Measurements from ENCODE around the gene APOBR. TPM values are rescaled to one million over a fixed set of nuclear protein-coding genes. Genes with fewer than 3 reads are reported as not detected.

Gene APOBR
- total and polyA plus RNA-seq, 2 of the 13 experiments (the other 11 are each of a cell fraction or from before 2014, with no cell fraction given), result 0.03 TPM; not detected in 1

DNA sequence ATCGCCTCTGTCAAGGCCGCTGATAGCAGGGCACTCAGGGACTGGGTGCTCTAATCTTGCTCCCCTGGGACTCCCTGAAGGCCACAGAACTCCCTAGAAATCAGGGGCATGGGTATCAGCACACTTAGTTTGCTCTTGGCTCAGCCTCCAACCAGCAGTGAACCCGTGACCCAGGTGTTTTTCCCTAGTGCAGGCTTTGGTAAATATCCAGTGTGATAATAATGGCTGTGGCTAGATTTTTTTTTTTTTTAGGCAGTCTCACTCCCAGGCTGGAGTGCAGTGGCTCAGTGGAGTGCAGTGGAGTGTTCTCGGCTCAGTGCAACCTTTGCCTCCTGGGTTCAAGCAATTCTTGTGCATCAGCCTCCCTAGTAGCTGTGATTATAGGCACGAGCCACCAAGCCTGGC lies 34.0 kb downstream of the APOBR start (continued):
- no peak for TF ChIP-seq ZNF816 (CRISPR knock-in tag; IDR thresholded peaks at IDR 0.05; ENCODE audit: borderline replicate concordance)
- no peak for TF ChIP-seq AKAP8 (CRISPR knock-in tag; IDR thresholded peaks at IDR 0.05)
- TF ChIP-seq, protein P1, sequence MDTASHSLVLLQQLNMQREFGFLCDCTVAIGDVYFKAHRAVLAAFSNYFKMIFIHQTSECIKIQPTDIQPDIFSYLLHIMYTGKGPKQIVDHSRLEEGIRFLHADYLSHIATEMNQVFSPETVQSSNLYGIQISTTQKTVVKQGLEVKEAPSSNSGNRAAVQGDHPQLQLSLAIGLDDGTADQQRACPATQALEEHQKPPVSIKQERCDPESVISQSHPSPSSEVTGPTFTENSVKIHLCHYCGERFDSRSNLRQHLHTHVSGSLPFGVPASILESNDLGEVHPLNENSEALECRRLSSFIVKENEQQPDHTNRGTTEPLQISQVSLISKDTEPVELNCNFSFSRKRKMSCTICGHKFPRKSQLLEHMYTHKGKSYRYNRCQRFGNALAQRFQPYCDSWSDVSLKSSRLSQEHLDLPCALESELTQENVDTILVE (CRISPR knock-in tag; IDR thresholded peaks at IDR 0.05), result no peak
- TF ChIP-seq, protein P2, sequence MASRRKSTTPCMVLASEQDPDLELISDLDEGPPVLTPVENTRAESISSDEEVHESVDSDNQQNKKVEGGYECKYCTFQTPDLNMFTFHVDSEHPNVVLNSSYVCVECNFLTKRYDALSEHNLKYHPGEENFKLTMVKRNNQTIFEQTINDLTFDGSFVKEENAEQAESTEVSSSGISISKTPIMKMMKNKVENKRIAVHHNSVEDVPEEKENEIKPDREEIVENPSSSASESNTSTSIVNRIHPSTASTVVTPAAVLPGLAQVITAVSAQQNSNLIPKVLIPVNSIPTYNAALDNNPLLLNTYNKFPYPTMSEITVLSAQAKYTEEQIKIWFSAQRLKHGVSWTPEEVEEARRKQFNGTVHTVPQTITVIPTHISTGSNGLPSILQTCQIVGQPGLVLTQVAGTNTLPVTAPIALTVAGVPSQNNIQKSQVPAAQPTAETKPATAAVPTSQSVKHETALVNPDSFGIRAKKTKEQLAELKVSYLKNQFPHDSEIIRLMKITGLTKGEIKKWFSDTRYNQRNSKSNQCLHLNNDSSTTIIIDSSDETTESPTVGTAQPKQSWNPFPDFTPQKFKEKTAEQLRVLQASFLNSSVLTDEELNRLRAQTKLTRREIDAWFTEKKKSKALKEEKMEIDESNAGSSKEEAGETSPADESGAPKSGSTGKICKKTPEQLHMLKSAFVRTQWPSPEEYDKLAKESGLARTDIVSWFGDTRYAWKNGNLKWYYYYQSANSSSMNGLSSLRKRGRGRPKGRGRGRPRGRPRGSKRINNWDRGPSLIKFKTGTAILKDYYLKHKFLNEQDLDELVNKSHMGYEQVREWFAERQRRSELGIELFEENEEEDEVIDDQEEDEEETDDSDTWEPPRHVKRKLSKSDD (CRISPR knock-in tag; IDR thresholded peaks at IDR 0.05; ENCODE audit: low read depth), result no peak
- no peak for TF ChIP-seq ZNF232 (CRISPR knock-in tag; IDR thresholded peaks at IDR 0.05; ENCODE audit: borderline replicate concordance)
- no peak for TF ChIP-seq MIXL1 (CRISPR knock-in tag; IDR thresholded peaks at IDR 0.05)
- no peak for TF ChIP-seq EZH2 (conservative IDR thresholded peaks at IDR 0.05; ENCODE audit: low read depth, low read length)
- no peak for TF ChIP-seq ZNF547 (CRISPR knock-in tag; IDR thresholded peaks at IDR 0.05)
- TF ChIP-seq, protein P3, sequence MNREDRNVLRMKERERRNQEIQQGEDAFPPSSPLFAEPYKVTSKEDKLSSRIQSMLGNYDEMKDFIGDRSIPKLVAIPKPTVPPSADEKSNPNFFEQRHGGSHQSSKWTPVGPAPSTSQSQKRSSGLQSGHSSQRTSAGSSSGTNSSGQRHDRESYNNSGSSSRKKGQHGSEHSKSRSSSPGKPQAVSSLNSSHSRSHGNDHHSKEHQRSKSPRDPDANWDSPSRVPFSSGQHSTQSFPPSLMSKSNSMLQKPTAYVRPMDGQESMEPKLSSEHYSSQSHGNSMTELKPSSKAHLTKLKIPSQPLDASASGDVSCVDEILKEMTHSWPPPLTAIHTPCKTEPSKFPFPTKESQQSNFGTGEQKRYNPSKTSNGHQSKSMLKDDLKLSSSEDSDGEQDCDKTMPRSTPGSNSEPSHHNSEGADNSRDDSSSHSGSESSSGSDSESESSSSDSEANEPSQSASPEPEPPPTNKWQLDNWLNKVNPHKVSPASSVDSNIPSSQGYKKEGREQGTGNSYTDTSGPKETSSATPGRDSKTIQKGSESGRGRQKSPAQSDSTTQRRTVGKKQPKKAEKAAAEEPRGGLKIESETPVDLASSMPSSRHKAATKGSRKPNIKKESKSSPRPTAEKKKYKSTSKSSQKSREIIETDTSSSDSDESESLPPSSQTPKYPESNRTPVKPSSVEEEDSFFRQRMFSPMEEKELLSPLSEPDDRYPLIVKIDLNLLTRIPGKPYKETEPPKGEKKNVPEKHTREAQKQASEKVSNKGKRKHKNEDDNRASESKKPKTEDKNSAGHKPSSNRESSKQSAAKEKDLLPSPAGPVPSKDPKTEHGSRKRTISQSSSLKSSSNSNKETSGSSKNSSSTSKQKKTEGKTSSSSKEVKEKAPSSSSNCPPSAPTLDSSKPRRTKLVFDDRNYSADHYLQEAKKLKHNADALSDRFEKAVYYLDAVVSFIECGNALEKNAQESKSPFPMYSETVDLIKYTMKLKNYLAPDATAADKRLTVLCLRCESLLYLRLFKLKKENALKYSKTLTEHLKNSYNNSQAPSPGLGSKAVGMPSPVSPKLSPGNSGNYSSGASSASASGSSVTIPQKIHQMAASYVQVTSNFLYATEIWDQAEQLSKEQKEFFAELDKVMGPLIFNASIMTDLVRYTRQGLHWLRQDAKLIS (CRISPR knock-in tag; IDR thresholded peaks at IDR 0.05), result no peak
- no peak; the same call in 1 of the 2 replicates for TF ChIP-seq CREM (IDR thresholded peaks at IDR 0.05)
- no peak for TF ChIP-seq CREM (CRISPR knock-in tag; IDR thresholded peaks at IDR 0.05)
- peak; percentile 18; the same call in 1 of the 2 replicates for TF ChIP-seq ZNF205 (CRISPR knock-in tag; IDR thresholded peaks at IDR 0.05)
- TF ChIP-seq BRD4 (CRISPR knock-in tag; IDR thresholded peaks at IDR 0.05), result no peak
- no peak for TF ChIP-seq XRCC5 (optimal IDR thresholded peaks at IDR 0.05; ENCODE audit: low read length)
- TF ChIP-seq MZF1 (CRISPR knock-in tag; IDR thresholded peaks at IDR 0.05; ENCODE audit: borderline replicate concordance), result no peak
- no peak for TF ChIP-seq RAD21 (CRISPR knock-in tag; IDR thresholded peaks at IDR 0.05)
- no peak for TF ChIP-seq RFX3 (CRISPR knock-in tag; IDR thresholded peaks at IDR 0.05)
- TF ChIP-seq ASH2L (IDR thresholded peaks at IDR 0.05; ENCODE audit: insufficient read length, low read depth, low read length), result no peak
- TF ChIP-seq MAF1 (CRISPR knock-in tag; IDR thresholded peaks at IDR 0.05; ENCODE audit: borderline replicate concordance), result no peak
- no peak for TF ChIP-seq ZZZ3 (CRISPR knock-in tag; IDR thresholded peaks at IDR 0.05; ENCODE audit: borderline replicate concordance)
- peak; percentile 69 for TF ChIP-seq ARID5B (CRISPR knock-in tag; IDR thresholded peaks at IDR 0.05)

Data from HepG2 (cell line).